Superior temporal gyrus (tissue), 1 donor: ENCODE measurements around the gene DHCR7.

Experiments
- DNase-seq: peaks from one replicate; pipeline ENCODE4 v3.0.0-alpha.2; 2016; ENCODE audit errors: extremely low spot score

DHCR7 gene

DNA sequence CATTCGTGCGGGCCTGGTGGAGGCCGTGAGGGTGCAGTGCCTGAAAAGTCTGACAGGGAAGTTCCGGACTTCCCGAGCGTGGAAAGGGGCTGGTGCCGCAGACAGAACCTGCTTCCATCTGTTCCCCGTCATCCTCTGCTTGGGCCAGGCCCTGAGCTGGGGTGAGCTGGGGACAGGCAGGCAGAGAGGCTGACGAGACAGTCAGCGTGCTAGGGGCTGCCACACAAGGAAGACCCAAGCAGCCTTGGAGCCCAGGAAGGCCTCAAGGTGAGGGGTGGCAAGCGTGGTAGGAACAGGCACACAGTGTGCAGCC lies 30.3 kb upstream of the DHCR7 start:
- DNase-seq: no peak

- DNase-seq: no peak
Measured at GRCh38 chr11:71477641-71478527, 29.7 kb upstream of the DHCR7 start.

- DNase-seq: no peak
Measured at GRCh38 chr11:71476926-71477640, 28.9 kb upstream of the DHCR7 start.

DNA sequence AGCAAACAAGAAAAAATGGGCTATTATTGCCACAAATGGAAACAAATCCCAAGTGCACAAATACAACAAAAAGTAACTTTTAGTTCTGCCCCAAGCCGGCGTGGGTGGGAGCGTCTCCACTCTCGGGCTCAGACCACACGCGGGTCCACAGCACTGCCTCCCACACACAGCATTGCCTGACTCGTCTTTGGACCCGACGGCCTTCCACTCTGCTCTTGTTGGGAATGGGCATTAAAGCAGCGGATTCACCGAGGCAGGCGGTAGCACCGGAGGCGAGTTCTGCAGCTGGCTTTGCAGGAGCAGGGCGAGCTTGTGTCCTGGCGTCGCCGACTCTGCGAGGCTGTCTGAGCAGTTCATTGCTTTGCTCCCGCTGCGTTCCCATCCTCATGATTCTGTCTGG lies 27.8 kb upstream of the DHCR7 start:
- no peak for DNase-seq

- no peak for DNase-seq
Measured at GRCh38 chr11:71474771-71475483, 26.7 kb upstream of the DHCR7 start.

GRCh38 chr11:71474141-71474770 lies 26.1 kb upstream of the DHCR7 start:
- no peak for DNase-seq

DNA sequence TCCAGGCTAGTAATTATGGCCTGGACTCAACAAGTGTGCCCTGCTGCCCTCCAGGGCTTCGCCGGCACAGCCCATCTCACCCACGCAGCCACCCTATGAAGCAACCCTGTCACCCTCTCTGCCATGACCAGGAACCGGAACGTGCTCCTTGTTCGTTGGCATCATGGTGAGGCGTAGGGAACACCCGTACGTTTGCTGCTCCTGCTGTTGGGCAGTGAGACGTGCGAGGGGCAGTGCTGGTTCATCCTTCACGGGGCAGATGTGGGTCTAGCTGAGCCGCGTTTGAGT lies 25.5 kb upstream of the DHCR7 start:
- DNase-seq: no peak

GRCh38 chr11:71472941-71473792 lies 25.0 kb upstream of the DHCR7 start:
- DNase-seq: no peak

GRCh38 chr11:71472357-71472885 lies 24.2 kb upstream of the DHCR7 start:
- DNase-seq: no peak

DNA sequence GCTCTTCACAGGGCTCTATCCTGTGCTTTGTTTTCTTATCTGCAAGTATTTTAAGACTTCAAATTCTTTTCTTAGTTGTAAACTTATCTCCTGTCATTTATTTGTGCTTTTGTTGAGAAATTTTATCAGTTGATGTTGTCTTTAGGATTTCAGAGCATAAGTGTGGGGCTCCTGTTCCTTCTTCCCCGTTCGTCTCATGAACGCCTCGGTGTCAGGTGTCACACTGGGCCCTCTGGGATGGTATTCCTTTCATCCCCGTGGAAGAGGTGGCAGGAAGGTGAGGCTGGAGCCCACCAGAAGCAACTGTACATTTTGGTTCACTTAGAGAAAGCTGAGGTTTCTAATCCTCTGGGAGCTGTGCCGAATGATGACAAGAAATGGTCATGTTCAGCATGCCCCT lies 22.8 kb upstream of the DHCR7 start:
- no peak for DNase-seq

DNA sequence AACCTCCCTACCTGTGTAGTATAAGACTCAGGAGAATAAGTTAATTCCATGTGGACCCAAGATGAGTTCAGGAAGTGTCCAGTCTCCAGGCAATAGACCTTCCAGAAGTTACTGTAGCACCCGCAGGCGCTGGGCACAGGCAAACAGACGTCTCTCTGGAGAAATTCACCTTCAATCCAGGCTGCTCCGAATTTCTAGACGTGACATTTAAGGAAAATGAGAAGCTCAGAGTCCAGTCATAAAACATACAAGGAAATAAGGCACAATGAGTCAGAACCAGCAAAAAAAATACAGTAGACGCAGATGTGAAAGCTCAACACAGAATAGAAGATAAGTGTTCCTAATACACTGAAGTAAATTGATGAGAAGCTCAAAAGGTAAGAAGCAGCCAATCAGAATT lies 19.0 kb upstream of the DHCR7 start:
- no peak for DNase-seq

DNA sequence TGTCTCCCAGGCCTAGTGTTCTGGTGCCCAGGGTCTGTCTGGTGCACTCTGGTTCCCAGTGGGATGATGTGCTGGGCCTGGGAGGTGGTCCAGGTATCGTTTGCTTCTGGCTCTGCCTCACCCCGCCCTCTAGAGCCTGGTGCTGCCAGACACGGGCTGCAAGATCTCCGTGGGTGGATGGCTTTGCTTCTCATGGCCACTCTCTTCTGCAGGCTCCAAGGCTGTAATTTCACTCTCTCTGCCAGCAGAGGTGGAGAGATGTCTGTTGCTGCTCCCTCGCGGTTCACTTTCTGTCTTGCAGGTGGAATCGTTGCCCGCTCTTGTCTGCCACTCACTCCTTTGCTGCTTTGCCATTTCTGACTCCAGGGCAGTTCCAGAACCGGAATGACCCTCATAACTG lies 18.2 kb upstream of the DHCR7 start:
- peak; percentile 20 for DNase-seq

DNA sequence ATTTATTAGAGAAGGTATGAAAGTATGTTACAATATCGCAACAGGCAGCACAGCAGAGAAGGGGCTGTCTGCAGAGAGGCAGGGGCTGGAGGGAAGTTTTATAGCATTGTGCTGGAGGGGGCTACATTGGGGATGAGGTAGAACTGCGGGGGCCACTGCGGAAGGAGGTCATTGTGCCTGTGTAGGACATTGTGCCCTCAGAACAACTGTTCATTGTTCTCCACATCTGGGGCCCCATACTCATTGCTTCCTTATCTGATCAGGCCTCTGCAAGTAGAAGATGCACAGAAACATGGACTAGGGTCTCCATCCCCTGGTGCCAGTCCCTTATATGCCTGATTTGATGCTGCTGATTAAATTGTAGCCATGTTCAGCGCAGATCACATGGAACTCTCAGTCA lies 16.9 kb upstream of the DHCR7 start:
- peak; percentile 64 for DNase-seq

DNA sequence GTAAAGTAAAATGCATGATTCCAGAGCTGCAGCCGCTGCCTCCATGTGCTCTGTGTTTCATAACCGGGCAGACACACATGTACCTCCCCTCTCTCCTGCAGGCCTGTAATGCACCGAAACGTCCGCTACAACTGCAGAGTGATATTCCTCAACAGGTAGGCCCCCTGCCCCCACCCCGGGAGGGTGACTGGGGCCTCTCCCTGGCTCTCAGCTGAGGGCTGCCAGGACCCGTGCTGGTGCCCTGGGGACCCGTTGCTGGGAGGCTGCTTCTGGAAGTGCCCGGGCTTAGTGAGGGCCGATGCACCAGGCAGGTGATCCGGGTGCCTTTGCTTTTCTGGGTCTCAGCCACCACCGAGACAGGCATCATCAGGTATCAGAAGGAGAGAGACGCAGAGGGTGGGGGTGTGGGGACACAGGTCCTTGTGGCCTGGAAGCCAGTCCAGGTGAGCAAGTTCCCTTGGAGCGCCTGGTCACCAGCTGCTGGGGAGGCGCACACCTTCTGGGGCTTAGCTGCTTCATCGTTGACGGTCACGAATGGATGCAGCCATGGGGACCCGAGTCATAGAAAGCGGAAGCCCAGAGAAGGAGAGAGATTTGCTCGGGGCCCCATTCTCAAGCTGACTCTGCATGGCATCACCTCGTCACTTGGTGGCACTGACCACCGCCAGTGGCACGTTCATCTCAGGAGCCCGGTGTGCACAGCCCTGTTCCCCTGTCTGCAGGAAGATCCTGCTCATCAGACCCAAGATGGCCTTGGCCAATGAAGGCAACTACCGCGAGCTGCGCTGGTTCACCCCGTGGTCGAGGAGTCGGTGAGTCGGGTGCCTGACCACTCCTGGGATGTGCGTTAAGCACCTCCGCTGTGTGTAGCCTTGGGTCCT lies 15.4 kb upstream of the DHCR7 start:
- no peak for DNase-seq

GRCh38 chr11:71462726-71463125 lies 14.5 kb upstream of the DHCR7 start:
- no peak for DNase-seq

- no peak for DNase-seq
Measured at GRCh38 chr11:71461696-71462095, 13.5 kb upstream of the DHCR7 start.

GRCh38 chr11:71459767-71460320 lies 11.7 kb upstream of the DHCR7 start:
- DNase-seq: no peak

GRCh38 chr11:71459076-71459766 lies 11.0 kb upstream of the DHCR7 start:
- DNase-seq: no peak
